ENCODE data around the gene SRGAP1. TPM values are rescaled to one million over a fixed set of nuclear protein-coding genes. Genes with fewer than 3 reads are reported as not detected.

The SRGAP1 gene
- total and polyA plus RNA-seq, 9 of the 15 experiments (the other 6 are each of a cell fraction or from before 2014, with no cell fraction given): 0.01 to 0.13 (median 0.04) TPM; not detected in 3

DNA sequence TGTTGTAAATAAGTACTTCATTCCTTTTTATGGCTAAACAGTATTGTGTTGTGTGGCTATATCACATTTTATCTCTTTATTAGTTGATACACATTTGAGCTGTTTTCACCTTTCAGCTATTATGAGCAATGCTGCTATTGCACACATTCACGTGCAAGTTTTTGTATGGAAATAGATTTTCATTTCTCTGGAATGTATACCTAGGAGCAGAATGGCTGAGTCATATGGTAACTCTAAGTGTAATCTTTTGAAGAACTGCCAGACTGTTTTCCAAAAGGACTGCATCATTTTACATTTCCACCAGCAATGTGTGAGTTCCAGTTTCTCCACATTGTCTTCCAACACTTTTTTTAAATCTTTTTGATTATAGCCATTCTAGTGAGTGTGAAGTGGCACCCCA lies 134.0 kb downstream of the SRGAP1 start (continued):
- TF ChIP-seq, protein P1, sequence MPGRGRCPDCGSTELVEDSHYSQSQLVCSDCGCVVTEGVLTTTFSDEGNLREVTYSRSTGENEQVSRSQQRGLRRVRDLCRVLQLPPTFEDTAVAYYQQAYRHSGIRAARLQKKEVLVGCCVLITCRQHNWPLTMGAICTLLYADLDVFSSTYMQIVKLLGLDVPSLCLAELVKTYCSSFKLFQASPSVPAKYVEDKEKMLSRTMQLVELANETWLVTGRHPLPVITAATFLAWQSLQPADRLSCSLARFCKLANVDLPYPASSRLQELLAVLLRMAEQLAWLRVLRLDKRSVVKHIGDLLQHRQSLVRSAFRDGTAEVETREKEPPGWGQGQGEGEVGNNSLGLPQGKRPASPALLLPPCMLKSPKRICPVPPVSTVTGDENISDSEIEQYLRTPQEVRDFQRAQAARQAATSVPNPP (IDR thresholded peaks at IDR 0.05; ENCODE audit: borderline replicate concordance, insufficient read depth, insufficient read length): no peak
- TF ChIP-seq, protein P2, sequence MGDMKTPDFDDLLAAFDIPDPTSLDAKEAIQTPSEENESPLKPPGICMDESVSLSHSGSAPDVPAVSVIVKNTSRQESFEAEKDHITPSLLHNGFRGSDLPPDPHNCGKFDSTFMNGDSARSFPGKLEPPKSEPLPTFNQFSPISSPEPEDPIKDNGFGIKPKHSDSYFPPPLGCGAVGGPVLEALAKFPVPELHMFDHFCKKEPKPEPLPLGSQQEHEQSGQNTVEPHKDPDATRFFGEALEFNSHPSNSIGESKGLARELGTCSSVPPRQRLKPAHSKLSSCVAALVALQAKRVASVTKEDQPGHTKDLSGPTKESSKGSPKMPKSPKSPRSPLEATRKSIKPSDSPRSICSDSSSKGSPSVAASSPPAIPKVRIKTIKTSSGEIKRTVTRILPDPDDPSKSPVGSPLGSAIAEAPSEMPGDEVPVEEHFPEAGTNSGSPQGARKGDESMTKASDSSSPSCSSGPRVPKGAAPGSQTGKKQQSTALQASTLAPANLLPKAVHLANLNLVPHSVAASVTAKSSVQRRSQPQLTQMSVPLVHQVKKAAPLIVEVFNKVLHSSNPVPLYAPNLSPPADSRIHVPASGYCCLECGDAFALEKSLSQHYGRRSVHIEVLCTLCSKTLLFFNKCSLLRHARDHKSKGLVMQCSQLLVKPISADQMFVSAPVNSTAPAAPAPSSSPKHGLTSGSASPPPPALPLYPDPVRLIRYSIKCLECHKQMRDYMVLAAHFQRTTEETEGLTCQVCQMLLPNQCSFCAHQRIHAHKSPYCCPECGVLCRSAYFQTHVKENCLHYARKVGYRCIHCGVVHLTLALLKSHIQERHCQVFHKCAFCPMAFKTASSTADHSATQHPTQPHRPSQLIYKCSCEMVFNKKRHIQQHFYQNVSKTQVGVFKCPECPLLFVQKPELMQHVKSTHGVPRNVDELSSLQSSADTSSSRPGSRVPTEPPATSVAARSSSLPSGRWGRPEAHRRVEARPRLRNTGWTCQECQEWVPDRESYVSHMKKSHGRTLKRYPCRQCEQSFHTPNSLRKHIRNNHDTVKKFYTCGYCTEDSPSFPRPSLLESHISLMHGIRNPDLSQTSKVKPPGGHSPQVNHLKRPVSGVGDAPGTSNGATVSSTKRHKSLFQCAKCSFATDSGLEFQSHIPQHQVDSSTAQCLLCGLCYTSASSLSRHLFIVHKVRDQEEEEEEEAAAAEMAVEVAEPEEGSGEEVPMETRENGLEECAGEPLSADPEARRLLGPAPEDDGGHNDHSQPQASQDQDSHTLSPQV (IDR thresholded peaks at IDR 0.05): no peak
- no peak for TF ChIP-seq NR2C1 (IDR thresholded peaks at IDR 0.05)
- no peak for TF ChIP-seq NR2C1 (tag; IDR thresholded peaks at IDR 0.05)
- no peak for TF ChIP-seq STAT5B (CRISPR knock-in tag; IDR thresholded peaks at IDR 0.05)
- no peak for TF ChIP-seq TCF7 (IDR thresholded peaks at IDR 0.05; ENCODE audit: borderline replicate concordance)
- TF ChIP-seq, protein P3, sequence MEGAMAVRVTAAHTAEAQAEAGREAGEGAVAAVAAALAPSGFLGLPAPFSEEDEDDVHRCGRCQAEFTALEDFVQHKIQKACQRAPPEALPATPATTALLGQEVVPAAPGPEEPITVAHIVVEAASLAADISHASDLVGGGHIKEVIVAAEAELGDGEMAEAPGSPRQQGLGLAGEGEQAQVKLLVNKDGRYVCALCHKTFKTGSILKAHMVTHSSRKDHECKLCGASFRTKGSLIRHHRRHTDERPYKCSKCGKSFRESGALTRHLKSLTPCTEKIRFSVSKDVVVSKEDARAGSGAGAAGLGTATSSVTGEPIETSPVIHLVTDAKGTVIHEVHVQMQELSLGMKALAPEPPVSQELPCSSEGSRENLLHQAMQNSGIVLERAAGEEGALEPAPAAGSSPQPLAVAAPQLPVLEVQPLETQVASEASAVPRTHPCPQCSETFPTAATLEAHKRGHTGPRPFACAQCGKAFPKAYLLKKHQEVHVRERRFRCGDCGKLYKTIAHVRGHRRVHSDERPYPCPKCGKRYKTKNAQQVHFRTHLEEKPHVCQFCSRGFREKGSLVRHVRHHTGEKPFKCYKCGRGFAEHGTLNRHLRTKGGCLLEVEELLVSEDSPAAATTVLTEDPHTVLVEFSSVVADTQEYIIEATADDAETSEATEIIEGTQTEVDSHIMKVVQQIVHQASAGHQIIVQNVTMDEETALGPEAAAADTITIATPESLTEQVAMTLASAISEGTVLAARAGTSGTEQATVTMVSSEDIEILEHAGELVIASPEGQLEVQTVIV (CRISPR knock-in tag; IDR thresholded peaks at IDR 0.05; ENCODE audit: borderline replicate concordance): no peak

All from K562 (cell line).